Measurements from ENCODE around the gene SLC5A3.

The SLC5A3 gene

DNA sequence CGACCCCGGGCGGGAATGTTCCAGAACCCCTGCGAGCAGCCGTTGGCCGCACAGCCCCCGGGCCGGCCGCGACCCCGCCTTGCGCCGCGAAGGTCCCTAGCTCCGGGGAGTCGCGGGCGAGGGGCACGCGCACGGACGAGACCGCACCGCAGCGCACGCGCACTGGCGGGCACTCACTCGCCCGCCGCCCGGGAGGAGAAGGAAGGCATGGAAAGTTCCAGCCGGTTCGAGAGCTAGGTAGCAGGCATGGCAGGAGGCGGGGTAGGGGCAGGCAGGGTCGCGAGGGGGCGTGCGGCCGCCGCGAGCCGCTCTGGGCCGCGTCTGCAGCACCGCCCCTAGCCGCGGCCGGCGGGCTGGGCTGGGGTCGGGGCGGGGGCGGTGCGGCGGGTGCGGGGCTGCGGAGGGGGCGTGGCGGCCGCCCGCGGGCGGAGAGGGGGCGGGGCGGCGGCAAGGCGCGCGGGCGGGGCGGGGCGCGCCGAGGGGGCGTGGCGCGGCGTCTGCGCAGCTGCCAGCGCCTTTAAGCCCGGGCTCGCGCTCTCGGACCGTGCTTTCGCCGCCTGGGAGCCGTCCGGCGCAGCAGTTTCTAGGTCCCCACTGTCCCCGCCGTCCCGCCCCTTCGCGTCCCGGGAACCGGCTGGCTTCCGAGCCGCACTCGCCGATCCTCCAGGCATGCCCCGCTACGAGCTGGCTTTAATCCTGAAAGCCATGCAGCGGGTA is at the start of gene SLC5A3, which contains the start of gene MRPS6:
Gene SLC5A3, plus strand, starts transcription at position 547 of the 717 bp plus-strand sequence. CDS start 21,621 bp downstream, outside the sequence.
Gene MRPS6, plus strand, starts transcription at position 547 of the 717 bp plus-strand sequence. Its CDS starts 123 bp downstream, at position 670.
- peak; percentile 72 for DNase-seq

DNA sequence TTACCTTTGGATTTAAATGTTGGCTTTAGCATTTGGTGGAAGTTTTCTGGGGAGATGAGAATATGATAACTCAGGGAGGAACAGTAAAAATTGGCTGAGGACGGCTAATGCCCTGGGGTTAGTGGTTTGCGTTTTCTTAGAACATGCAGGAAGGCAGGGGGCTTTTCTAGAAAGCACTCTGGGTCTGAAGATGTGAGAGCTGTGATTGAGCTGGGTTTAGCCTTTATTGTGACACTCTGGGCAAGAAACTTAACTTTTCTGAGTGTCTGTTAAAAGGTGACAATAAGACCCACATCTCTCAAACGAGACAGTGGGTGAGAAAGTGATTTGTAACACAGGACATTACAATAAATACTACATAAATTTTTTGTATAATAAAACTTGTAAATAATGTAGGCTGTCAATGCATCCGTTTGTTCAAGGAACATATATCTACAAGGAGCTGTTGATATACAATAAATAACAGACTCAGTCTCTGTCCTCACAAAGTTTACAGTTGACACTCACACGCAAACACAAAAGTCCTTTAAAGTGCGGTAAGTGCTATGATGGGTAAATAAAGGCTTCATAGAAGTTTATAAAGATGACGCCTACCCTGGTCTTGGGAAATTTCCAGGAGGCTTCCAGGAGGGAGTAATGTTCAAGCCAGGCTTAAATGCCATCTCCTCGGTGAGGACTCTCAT is 49.5 kb upstream of the SLC5A3 start:
- DNase-seq = no peak

DNA sequence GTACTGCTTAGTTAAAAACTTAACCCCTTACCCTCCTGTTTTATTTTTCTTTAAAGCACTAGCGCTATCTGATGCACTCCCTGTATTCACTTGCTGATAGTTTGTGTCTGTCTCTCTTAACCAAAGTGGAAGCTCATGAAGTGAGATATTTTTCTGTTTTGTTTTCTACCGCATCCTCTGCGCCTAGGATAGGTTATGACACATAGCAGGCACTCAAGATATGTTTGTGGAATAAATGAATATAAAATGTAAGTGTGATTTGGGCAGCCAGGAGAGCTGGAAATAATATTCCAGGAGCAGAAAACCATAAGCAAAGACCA is 49.0 kb upstream of the SLC5A3 start:
- no peak for DNase-seq

DNA sequence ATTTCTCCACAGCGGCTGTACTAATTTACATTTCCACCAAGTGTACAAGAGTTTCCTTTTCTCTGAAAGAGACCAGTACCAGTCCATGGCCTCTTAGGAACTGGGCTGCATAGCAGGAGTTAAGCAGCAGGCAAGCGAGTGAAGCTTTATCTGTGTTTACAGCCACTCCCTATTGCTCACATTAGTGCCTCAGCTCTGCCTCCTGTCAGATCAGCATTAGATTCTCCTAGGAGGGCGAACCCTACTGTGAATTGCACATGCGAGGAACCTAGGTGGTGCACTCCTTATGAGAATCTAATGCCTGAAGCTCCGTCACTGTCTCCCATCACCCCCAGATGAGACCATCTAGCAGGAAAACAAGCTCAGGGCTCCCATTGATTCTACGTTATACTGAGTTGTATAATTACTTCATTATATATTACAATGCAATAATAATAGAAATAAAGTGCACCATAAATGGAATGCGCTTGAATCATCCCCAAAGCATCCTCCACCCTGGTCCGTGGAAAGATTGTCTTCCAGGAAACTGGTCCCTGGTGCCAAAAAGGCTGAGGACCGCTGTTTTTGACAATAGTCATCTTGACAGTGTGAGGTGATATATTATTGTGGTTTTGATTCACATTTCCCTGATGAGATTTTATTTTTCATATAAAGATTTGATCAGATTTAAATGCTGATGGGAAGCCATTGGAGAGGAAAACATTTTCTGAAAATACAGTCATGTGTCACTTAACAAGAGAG is 45.5 kb upstream of the SLC5A3 start:
- DNase-seq = no peak

DNA sequence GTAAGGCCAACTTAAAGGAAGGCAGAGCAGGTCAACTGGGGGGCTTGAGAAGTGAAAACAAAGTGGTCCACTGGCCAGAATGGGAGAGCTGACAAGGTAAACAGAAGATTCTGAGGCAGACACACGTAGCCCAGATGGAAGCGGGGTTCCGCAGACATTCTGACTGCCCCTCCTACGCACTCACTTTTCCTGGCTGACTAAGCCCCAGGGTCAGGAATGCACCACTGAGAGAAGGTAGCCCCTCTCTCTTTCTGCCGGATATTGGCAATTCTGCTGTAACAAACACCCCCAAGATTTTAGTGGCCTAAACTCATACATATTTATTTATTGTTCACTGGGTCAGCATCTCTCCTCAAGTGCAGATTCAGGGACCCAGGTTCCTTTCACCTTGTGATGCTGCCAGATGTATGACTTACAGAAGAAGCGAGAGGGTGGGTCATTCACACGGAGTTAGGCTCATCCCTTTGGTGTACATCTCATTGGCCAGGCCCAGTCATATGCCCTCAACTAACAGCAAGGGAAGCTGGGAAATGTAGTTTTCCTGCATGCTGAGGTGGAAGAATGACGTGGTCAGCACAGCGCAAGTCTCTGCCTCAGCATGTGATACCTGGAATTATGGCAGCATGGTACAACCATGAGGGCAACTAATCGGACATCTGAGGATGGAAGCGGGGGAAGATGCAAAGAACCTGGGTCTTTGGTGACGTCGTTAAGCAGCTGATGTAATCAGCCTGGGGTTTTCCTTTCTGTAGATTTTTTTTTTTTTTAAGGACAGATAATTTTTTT is 43.4 kb upstream of the SLC5A3 start:
- DNase-seq = peak; percentile 32

DNA sequence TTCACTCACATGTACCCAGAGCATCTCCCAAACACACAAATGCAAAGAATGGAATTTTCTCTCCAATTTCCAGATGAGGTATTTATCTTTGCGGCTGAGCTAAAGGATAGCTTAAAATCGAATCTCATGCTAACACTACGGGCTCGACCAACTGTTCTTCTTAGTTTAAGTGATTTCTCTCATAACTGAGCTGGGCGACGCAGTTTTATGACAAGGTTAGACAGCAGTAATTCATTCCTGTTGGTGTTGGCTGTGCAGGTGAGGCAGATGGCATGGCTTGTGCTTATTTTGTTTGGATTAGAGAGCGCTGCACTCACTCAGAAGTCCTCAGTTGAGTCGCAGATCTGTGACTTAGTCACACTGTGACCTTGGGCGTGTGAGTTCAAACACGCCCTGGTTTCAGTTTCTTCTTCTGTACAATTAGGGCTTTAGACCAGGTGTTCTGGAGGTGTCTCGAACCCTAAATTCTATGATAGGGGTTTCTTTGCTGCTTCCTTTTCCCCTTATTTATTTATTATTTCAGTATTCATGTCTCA is 41.5 kb upstream of the SLC5A3 start:
- DNase-seq = no peak

DNA sequence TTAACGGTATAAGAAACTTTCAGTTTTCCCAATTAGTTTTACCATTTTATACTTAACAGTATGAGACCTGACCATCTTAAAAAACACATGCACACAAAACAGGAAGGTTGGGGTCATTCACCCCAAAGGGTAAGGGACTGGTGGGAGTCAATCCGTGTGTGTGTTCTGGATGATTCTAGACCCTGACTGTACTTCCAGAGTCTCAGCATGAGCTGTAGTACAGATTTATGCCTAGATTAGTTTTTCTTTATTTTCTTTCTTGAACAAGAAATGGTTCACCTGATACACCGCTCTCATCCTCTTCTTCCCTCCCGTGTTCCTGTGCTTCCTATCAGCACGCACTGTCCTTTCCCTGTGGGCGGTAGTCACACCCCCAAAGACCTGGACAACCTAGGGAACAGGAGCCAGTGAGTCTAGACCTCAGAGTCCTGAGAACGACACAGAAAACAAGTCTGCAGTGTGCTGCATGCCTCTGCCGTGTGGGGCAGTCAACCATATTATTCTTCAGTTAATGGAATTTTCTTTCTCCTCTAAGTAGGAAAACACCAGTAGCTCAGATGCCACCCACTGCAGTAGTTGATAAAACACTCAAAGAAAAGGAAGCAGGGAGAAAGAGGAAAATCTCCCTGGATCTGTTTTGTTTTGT is 38.9 kb upstream of the SLC5A3 start:
- no peak for DNase-seq

DNA sequence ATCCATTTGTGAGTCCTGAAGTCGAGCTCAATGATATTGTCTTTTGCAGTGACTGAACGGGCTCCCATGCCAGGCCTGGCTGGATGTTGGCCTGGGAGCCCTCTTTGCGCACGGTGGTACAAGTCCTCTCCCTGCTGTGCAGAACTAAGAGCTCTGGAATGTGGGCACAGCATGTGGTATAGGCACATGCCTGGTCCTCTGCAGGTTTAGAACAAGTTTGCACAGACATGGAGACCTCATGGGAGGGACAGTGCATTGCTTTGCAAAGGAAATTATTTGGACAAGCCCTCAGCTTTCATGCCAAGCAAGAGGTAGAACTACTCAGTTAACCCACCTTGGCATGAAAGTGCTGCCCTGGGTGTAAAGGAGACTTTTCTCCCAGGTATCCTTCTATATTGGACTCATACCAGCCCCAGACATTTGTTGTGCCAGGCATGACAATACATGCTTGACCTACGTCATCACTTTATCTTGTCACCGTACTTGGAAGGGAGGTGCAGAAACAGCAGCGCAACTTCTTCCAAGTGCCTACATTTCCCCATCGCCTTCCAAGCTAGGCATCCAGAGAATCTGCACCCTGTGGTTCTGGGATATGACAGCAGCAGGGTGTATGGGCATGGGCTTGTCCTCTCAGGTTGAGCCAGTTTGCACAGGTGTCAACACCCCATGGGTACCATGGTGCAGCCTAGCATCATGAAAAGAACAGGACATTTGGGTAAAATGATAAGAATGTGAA is 37.6 kb upstream of the SLC5A3 start:
- DNase-seq = no peak

DNA sequence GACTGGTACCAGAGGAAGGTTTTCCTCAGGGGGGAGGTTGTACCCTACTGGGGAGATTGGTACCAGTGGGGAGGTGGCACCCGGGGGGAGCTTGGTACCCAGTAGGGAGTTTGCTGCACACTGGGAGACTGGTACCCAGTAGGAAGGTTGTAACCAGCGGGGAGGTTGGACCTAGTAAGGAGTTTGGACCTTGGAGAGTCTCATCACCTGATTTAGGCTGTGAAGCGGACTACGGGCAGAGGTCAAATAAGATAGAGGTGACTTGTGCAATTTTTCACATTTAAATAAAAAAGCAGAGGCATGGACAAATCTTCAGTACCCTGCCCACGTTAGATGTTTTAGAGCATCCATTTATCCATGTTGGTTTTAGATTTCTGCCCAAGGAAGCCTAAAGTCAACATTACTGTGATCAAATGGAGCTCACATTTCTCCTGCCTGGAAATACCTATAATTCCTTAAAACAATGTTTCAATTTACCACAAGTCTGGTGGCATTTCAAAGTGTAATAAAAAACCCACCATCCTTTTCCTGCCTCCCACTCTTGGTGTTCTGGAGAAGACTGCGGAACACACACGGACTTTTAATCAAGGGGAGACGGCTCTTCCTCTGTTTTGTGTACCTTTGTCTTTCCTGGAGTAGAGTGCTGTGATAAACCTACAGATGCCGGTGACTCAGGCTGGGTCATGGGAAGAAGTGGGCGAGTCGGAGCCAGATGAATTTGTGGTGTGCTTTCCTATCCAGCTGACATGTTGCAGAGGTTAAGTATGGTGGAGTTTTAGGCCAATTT is 36.2 kb upstream of the SLC5A3 start:
- DNase-seq = no peak

DNA sequence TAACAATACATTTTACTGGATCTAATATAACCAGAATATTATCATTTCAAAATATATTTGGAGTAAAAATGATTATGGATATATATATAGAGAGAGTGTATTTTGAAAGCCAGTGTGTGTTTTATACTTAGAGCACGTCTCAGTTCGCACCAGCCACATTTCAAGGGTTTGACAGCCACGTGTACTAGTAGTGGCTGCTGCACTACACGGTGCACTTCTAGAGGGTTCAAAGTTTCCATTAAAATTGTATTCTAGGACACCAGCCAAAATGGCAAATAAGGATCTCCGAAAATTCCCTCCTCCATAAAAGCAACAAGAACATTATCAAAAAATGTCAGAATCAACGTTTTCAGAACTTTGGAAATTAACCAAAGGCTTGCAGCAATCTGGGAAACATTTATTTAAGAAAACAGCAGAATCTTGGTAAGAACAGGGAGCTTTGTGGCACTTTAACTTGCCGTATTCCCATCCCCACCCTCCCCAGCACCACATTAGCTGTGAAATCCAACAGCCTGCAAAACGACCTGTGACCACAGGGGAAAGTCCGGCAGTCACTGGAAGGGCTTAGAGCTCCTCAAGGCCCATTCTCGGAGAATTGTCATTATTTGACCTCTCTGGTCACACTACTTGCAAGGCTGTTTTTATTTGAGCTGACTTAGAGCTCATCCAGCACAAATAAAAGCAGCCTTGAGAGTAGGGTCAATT is 33.5 kb upstream of the SLC5A3 start:
- no peak for DNase-seq

DNA sequence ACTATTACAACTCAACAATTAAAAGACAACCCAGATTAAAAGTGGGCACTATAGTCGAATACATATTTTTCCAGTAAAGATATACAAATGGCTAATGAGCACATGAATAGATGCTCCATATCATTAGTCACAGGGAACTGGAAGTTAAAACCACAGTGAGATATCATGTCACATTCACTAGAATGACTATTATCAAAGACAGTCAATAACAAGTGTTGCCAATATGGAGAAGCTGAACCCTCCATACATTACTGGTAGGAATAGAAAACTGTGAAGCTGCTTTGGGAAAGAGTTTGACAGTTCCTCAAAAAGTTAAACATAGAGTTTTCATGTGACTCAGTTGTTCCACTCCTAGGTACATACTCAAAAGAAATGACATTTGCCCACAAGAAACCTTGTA is 30.6 kb upstream of the SLC5A3 start:
- no peak for DNase-seq

DNA sequence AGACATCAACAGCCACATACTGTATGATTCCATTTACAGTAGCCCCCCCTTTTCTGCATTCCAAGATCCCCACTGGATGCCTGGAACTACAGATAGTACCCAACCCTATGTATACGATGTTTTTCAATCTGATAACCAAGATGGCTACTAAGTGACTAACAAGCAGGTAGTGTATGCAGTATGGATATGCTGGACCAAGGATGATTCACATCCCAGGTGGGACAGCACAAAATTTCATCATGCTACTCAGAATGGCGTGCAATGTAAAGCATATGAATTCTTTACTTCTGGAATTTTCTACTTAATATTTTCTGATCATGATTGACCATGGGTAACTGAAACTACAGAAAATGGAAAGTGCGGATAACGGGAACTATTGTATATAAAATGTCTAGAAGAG is 30.0 kb upstream of the SLC5A3 start:
- no peak for DNase-seq

DNA sequence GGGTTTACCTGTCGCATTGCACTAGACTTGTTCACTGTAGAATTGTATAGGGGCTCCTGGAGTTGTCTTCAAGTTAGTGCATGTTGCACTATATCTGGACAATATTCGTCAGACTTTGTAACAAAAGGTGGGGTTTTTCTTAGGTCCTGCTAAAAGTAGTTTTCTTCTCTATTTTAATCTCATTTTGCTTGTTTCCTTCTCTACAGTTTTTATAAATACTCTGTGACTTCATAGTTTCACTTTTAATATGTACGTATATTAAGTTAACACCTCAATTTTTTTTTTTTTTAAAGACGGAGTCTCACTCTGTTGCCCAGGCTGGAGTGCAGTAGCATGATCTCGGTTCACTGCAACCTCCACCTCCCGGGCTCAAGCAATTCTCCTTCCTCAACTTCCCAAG is 26.5 kb upstream of the SLC5A3 start:
- DNase-seq = no peak

DNA sequence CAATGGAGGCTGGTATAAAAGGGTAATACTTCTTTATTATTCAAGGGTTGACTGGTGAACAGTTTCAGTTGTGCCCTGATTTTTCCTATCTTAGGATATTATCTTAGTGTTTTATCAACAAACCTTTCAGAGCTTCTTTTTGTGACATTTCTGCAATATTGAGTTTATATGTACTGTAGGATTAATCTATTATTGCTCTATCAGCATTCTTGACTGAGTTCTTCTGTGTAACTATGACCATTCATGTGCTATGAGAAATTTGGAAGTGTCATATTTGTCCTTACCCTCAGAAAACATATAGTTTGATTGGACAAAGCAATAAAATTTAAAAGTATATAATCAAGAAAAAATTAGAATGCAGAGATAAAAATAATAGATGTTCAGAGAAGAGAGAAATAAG is 25.5 kb upstream of the SLC5A3 start:
- DNase-seq = no peak

DNA sequence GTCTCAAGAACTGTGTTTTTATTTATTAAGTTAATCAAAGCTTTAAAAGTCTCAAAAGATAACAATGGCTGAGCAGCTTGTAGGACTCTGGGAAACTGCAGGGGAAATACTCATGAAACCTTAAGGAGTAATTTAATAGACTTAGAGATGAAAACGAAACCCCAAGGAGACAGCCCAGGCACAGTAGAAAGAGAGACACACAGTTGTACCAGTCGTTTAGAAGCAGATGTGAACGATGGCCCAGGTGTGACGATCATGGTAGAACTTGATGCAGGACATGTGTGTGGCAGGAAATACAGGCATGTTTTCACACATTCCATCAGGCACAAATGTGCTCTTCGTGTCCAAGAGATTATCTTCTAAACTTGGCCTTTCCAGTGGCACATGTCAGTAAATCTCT is 21.2 kb upstream of the SLC5A3 start:
- DNase-seq = no peak

DNA sequence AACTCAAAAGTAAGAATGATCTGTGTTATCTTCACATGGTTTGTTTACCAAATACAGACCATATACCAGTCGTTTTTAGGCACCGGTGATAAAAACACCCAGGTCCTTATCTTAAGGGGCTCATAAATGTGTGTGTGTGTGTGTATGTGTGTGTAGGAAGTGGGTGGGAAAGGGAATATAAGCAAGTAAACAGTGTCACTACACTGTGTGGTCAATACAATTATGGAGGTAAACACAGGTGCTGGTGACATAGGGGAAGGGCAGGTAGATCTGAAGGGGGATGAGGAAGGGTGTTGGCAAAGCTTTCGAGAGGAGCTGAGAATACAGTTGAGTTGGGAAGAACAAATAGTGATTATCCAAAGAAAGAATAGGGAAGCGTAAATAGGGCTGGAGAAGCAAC is 19.1 kb upstream of the SLC5A3 start:
- DNase-seq = no peak

DNA sequence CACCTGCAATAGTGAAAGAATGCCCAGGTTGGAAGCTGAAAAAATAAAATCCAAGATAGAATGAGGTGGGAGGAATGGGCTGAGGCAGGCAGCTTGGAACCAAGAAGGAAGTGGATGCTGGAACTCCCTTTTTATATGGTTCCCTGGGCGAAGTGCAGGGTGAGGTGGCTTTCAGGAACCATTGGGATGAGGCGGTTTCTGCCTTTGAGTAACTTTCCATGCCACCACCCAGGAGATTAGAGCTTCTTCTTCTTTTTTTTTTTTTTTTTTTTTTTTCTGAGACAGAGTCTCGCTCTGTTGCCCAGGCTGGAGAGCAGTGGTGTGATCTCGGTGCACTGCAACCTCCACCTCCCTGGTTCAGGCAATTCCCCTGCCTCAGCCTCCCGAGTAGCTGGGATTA is 17.8 kb upstream of the SLC5A3 start:
- DNase-seq = no peak

DNA sequence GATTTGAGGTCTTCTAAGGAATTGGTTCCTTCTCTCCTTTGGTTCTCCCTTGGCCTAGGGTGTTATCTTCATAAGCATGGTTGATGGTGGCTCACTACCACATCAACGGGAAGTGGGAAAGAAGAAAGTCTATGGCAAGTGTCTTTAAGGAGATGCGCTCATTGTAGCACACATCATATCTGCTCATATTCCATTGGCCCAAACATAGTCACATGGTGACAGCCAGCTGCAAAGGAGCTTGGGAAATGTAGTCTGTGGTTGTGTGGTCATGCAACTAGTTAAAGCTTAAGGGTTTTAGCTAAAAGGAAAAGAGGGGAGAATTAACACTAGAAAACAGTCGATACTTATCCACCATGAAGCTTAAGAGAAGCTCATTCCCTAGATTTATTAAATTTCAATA is 11.4 kb upstream of the SLC5A3 start:
- no peak for DNase-seq

DNA sequence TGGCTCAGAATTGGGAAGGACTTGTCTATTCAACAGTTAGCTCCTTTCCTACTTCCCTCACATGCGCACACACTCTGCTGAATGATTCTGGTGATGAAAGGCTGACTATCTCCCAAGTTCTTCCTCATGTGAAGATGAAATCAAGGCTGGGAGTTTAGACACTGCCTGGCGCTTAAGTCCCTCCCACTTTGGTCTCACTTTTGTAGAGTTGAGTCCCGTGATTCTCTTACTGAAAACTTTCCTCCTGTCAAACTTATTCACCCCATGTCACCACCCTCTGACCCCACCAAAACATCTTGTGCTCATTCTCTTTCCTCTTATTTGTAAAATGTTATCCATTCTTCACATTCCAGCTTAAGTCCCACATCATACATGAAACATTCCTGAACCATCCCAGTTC is 8.4 kb upstream of the SLC5A3 start:
- no peak for DNase-seq

DNA sequence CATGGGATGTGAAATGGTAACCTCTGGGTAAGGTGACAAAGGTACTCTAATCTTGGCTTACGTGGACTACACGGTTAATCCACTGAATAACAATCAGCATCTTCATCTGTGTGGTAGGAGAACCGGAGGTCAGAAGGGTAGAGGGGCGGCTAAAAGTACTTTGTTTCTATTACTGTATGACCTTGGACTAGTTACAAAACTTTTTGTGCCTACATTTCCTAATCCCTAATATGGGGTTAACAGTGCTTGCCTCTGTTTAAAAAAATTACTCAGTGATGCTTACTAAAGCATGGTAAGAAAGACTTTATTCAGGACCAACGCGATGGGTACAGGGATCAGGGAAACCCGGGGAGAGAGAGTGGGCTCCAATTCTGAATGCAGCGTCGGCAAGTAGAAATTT is 1.7 kb upstream of the SLC5A3 start:
- no peak for DNase-seq

Measured in activated naive CD4-positive, alpha-beta T cell treated with anti-CD3 and anti-CD28 coated beads, Interleukin-2, amount 50 U/mL, for 16 hours (primary cell).